NCI-H187 treated with DMSO at 0.1 percent for 48 hours (cell line): ENCODE measurements around the gene SSR3.
"Not testable (repeated sequence)": the region's sequence is repeated elsewhere in the genome, so short reads cannot be mapped to it uniquely, and the experiment has no call there.

ENCODE experiments used
- DNase-seq: peaks from one replicate; lab custom pipeline; 2025; lab: John Stamatoyannopoulos, UW

The SSR3 gene

GRCh38 chr3:156554842-156555687, at the start of gene SSR3:
Gene SSR3 (minus strand): TSS chr3:156555117. CDS start chr3:156555089, 28 bp downstream.
- DNase-seq, result peak; percentile 90

DNA sequence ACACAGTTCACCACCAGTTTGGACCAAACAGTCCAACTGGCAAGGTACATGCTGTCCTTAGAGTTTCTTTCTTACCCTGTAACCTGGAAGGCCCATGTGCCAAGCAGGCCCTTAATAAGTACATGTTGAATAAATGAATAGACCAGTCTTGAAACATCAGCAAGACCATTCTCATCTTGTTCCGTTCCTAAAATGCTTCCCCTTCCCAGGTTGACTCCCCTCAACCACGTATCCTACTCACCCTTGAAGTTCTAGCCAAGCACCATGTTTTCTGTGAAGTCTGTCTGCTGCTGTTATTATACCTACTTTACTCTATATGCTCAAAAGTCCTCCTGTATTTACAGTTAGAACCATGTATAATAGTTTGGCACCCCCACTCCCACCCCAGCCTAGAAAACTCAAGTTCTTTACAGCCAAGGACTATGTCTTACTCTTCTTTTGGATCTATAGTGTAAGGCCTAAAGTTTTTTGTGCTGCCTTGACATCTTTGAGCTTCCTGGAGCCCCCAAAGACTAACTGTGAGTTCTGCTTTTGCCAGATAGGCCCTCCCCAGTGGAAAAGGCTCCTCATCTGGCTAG, 49.2 kb upstream of the SSR3 start:
- no peak for DNase-seq

- DNase-seq, result no peak
Measured at GRCh38 chr3:156603379-156604017, 48.6 kb upstream of the SSR3 start.

GRCh38 chr3:156602424-156602823, 47.5 kb upstream of the SSR3 start:
- DNase-seq, result no peak

GRCh38 chr3:156601497-156601896, 46.6 kb upstream of the SSR3 start:
- DNase-seq, result no peak

DNA sequence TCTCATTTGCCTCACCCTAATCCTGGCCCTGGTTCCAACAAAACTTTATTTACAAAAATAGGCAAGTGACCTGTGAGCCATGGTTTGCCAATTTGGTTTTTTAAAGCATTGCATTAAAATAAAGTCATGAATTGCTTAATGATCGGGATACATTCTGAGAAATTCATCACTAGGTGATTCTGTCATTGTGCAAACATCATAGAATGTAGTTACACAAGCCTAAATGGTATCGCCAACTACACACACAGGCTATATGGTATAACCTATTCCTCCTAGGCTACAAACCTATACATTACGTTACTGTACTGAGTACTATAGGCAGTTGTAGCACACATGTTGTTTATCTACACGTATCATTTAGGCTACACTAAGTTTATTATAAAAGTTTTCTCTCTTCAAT, 45.9 kb upstream of the SSR3 start:
- no peak for DNase-seq

DNA sequence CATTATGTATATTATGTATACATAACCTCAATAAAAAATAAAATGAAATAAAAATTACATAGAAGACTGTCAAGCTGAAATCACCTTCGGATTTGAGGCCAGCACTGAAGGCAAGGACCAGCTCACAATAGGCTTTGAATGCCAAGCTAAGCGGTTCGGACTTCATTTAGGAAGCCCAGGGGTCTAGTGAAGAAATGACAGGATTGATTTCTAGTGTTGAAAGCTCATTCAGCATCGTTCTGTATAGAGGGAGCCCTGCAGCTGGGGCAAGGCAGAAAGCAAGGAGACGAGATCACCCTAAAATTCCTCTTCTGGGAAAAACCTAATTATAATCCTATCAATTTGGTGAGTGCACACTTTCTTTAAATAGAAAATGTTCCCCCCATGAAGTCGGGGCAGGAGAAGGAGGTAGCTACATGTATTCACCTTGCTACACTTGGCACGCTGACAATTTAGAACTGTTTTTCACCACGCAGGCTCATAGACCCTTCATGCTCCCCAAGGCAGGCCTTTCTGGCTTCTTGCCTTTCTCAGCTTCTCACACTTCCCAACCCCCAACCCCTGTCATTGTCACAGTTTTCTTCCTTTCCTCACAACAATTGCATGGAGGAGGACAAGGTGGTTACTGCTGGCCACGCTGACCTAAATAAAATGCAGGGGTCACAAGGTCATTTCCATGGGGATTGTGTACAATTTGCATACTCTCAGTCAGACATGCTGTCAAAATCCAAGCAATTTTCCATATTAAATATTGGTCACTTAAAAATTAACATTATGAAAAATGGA, 44.4 kb upstream of the SSR3 start:
- no peak for DNase-seq

GRCh38 chr3:156598413-156598812, 43.5 kb upstream of the SSR3 start:
- no peak for DNase-seq

DNA sequence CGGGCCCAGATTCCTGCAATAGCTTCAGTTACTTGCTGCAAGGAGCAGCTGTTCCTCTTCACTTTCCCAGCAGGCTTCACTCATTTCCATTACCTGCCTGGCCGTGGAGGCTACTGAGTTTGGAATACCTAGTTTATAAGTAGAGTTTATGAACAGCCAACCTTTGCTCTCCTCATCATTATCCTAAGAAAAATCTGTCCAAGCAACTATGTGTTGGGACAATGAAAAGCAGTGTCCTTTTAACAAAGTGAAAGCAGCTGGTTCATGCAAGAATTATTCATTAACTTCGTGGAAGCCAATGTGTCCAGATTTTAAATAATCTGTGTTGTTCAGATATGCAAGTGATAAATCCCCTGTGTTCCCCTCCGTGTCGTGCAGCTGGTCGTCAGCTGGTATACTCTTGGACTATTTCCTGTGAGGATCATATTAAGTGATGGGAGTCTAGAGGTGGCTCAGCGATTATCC, 39.3 kb upstream of the SSR3 start:
- no peak for DNase-seq

DNA sequence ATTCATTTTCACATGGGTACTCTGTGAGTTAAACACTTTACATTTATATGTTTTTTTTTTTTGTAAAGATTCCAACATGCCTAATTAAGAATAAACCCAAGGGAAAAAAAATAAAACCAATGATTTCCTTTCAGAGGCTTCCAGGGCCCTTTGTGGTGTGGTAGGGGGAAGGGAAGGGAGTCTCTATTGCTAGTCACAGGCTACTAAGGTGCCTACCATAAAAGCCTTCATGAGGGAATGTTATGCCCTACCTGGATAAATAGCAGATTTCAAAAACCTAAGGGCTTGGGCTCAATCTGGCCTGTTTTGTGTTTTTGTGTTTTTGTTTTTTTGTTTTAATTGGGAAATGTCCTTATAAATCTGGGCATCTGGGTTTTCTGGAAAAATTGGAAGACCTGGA, 38.9 kb upstream of the SSR3 start:
- DNase-seq, result no peak

DNA sequence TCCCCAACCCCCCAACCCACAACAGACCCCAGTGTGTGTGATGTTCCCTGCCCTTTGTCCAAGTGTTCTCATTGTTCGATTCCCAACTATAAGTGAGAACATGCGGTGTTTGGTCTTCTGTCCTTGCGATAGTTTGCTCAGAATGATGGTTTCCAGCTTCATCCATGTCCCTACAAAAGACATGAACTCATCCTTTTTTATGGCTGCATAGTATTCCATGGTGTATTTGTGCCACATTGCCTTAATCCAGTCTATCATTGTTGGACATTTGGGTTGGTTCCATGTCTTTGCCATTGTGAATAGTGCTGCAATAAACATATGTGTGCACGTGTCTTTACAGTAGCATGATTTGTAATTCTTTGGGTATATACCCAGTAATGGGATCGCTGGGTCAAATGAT, 34.9 kb upstream of the SSR3 start:
- not testable (repeated sequence) for DNase-seq

DNA sequence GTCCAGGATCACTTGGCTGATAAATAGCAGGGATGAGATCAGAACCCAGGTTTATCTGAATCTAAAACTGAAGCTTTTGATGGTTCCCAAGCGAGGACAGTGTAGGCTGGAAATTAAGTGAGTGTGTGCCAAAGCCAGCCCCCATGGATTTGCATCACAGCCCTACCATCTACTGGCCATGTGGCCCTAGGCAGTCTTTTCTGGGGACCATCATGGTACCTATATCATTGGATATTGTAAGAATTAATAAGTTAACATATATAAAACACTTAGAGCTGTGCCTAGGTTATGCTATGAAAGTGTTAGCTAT, 32.8 kb upstream of the SSR3 start:
- DNase-seq, result no peak

- DNase-seq, result no peak
Measured at GRCh38 chr3:156586905-156587759, 32.2 kb upstream of the SSR3 start.

GRCh38 chr3:156583469-156583868, 28.6 kb upstream of the SSR3 start:
- no peak for DNase-seq

GRCh38 chr3:156582532-156583183, 27.7 kb upstream of the SSR3 start:
- DNase-seq, result no peak

- DNase-seq, result no peak
Measured at GRCh38 chr3:156581954-156582353, 27.0 kb upstream of the SSR3 start.

DNA sequence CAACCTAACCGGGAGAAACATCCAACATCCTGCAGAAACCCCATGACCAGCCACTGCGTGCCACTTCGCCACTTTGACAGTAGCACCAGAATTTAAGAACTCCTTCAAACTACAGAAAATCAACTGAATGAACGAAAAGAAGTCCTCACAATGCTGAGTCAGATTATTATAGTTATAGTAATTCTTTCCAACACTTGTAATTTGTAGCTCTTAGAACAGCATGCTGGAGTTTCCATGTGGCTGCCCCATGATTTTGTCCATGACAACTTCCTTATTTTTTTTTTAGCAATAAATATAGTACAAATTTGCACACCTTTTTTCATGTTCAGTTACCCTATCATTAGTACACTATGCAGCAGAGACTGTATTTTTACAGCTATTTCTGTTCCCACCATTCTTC, 26.1 kb upstream of the SSR3 start:
- DNase-seq, result no peak

- DNase-seq, result no peak
Measured at GRCh38 chr3:156579427-156579851, 24.5 kb upstream of the SSR3 start.

DNA sequence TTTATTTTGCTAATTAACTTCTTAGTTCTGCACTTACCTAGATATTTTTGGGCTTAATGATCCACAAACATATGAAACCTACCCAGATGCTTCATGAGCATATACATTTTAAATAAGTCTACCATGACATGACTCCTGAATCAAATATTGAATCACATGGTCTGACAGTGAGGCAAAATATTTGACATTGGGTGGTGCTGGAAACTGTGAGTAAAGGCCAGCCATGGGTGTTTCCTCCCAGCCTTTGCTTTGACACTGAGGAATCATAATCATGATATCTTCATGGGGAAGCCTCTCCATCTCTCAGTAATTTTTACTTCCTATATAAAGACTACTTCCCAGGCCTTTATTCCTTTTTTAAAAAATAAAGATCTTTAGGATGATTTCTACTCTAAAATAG, 22.8 kb upstream of the SSR3 start:
- DNase-seq, result no peak

DNA sequence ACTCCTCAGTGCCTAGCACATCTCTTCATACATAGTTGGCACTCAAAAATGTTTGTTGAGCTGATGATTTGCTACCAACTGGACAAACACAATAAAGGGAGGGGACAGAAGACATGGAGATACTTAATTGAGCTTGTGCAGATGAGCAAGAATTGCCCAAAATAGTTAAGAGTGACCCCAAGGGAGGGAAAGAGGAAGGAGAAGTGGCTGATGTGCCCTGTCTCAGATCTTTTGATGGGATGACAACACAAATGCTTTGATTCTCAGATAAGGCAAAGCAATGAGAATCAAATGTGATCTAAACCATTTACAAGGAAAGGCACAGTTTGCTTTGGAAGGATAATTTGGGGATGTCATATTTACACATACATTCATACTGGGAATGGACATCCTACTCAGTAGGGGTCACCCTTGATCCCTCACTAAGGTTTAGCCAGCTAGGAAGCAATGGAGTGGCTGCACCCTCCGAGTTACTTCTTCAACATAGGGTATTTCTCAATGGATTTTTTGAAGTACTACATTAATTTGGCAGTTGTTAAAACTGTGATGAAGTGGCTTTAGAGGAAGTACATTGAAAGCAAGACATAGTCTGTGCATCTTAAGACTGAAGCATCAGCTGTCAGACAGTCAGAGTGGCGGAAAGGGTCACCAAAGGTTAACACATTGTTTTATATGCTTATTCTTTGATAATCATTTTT, 21.9 kb upstream of the SSR3 start:
- DNase-seq, result no peak
